GM19455 (cell line): ENCODE results near the gene SMIM13.
A peak's percentile ranks its signal among the peaks of the same experiment; 100 is the strongest.

Experiments used
- ATAC-seq: cut with Tn5 transposase; IDR thresholded peaks from one replicate; pipeline ENCODE4 v1.9.1; 2021; ENCODE audit not compliant: unreplicated experiment

Gene SMIM13

DNA sequence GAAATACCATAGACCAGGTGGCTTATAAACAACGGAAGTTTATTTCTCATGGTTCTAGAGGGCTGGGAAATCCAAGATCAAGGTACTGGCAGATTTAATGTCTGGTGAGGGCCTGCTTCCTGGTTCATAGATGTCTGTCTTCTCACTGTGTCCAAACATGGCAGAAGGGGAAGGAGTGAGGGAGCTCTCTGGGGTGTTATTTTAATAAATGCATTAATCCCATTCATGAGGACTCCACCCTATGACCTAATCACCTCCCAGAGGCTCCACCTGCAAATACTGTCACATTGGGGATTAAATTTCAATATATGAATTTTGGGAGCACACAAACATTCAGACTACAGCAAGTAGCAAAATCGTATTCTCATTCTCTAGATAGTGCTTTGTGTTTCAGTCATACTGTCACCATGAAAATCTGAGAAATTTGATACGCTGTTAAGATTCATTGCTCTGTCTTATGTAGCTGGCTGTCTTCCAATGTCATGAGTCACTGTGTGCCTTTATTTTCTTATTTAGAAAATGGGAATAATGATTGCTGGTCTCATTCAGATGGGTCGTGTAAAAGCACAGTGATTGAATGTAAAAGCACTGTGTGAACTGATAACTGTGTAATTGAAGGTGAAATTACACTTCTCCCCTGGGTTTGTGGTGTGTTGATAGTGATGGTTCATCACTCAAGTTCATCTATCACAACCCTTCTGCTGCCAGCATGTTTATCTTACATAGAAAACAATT is 26.8 kb downstream of the SMIM13 start:
- no peak for ATAC-seq

- ATAC-seq, result no peak
Observed at GRCh38 chr6:11121851-11122250, 28.2 kb downstream of the SMIM13 start.

DNA sequence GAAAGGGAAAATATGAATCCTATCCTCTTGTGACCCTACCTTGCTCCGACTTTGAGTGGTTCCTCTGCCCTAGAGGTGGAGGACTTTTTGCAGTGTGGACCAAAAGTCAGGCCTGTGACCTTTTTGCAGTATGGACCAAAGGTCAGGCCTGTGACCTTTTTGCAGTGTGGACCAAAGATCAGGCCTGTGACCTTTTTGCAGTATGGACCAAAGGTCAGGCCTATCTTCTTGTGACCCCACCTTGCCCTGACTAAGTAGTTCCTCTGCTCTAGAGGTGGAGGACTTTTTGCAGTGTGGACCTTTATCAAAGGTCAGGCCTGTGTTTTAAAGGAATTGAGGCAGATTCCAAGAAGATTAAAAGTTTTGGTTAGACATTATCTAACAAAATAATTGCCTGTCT is 28.7 kb downstream of the SMIM13 start:
- no peak for ATAC-seq

GRCh38 chr6:11123978-11124377 is 30.3 kb downstream of the SMIM13 start:
- ATAC-seq, result no peak

DNA sequence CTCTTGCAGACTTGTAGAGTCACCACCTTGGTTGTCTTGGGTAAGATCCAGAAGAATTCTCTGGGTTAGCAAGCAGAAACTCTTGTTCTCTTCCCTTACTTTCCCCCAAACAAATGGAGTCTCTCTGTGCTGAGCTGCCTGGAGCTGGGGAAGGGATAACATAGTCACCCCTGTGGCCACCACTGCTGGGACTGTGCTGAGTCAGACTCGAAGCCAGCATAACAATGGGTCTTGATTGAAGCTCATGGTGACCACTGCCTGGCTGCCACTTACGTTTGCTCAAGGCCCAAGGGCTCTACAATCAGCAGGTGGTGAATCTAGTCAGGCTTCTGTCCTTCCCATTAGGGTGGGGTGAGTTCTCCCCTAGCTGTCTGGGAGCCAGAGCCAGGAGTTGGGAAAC is 33.2 kb downstream of the SMIM13 start:
- ATAC-seq, result no peak

- ATAC-seq, result no peak
Observed at GRCh38 chr6:11128608-11129007, 35.0 kb downstream of the SMIM13 start.

DNA sequence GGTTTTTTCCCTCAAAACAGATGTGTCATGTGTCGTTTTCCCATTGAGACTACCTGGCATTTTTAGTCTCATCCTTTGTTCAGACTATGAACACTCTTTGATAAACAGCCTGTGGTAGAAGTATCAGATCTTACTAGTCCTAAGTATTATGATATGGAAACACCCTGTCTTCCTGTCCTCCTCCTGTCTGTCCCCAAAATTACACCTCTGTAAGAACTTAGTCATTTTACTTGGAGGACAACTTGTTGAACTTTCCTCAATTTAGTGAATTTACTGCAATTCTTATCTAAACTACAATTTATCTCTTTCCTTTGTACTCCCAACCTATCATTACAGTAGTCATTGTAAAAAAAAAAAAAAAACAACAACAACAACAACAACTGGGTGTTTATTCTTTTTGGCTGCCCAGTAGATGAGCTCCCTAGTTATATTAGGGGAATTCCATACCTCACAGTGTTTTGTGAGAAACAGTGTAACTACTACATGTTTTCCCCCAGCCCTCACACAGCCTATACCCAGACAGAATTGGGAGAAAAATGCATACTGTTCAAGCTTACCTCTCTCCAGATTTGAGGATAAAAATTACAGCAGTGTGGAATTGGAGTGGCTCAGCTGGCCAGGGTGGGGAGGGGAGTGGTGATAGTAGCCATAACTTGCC is 36.4 kb downstream of the SMIM13 start:
- ATAC-seq, result no peak

- no peak for ATAC-seq
Observed at GRCh38 chr6:11130605-11131004, 37.0 kb downstream of the SMIM13 start.

- no peak for ATAC-seq
Observed at GRCh38 chr6:11132194-11132888, 38.7 kb downstream of the SMIM13 start.

DNA sequence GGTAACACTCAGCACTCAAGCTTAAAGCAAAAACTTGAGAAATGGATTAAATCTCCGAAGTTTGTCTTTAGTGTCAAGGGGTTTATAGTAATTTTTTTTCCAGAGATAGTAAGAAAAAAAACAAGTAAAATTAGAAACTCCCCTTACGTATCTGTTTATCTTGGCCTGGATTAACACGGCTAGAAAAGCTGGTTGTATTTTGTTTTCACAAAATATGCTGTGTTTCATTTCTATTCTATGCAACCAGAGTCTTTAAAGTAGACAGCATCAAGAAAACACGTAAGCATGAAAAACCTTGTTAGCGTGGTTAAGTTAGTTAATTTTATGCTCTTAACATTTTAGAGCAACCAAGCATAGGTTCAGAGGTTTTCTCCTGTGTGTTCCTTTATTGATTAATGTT is 39.6 kb downstream of the SMIM13 start:
- no peak for ATAC-seq

DNA sequence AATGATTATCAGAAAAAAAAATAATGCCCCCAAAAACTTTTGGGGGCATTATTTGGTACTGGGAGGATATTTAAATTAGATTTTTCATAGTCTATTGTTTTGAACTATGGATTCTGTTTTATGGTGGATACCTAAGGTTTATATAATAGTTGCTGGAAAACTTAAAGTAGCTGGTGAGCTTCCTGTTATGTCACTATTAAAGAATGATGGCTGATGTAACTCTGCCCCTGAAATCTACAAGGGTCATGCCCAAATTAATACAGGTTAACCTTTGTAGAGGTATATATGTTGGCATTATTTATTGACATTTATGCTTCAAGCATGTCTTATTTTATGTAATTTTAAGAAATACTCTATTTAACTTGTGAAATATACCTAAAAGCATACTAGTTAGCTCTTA is 43.2 kb downstream of the SMIM13 start:
- ATAC-seq, result no peak

- ATAC-seq, result no peak
Observed at GRCh38 chr6:11139051-11139960, 45.7 kb downstream of the SMIM13 start.

DNA sequence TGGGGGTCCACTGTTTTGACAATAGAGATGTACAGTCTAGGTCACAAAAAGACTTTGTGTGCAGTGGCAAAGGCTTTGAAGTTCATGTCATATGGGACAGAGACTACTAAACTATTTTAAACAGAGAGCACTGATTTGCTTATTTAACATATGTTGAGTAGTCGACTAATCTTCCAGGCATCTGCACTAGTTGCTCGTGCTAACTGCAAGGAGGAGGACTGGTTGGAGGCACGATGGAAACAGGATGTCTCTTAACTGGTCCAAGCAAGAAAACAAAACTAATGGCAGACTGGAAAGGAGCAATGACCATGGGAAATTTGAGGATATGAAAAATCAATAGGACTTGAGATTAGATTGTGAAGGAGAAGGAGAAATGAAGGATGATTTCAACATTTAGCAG is 46.4 kb downstream of the SMIM13 start:
- ATAC-seq, result no peak

GRCh38 chr6:11141295-11141694 is 47.7 kb downstream of the SMIM13 start:
- ATAC-seq, result no peak

GRCh38 chr6:11142296-11143027 is 48.8 kb downstream of the SMIM13 start:
- no peak for ATAC-seq

DNA sequence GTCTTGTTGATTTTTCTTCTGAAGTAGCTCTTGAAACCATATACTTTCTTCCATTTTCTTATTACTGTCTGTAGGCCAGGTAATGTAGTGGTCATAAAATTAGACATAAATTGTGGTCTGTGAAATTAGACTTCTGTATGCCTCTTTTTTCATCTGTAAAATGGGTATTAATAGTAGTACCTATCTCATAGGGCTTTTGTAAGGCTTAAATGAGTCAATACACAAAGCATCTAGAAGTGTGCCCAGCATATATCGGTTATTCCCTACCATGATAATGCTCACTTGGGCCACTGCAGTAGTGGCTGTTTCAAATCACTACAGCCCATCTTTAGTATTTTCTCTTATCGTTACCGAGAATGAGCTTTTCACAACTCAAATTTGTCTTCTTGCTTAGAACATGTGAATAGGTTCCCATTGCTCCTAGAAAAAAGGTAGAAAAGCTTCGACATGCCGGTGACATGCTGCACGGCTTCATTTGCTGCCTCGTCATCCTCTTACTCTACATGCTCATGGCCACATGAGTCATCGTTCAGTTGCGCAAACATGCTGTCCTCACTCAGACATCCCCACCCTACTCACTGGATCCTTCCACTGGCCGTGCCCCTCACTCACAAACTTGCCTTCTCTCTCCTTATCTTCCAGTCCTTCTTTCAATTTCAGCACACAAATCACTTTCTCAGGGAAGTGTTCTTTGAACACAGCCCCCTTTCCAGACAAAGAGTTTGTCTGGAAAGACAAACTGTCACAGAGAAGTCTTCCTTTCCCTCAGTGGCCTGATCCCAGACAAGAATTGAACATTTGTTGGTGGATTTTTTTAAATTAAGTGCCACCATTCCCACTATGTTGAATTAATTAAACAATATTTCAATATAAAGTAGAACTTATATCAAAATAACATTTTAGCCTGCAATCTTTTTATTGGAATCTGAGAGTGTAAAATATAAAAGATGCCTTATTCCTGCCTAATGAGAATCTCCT is 50.0 kb downstream of the SMIM13 start:
- ATAC-seq, result no peak

DNA sequence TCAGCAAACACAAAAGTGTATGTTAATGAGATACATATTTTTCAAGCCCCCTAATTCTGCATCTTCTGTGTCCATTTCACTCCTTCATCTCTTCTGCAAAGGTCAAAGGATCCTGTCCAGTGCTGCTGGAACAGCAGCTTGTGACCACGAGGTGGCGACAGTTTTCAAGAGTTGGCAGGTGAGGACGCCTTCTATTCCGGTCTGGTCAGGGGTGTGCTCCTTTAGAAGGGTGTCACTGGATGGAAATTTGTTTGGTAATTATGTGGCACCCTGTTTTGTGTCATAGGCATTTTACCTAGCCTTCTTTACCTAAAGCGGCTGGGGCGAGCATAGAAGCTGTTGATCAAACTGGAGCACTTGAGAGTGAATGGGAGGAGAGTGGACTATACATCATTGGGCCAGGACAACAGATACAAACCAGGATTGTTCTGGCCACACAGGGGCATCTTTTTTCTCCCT is 50.8 kb downstream of the SMIM13 start:
- ATAC-seq, result peak; percentile 82

DNA sequence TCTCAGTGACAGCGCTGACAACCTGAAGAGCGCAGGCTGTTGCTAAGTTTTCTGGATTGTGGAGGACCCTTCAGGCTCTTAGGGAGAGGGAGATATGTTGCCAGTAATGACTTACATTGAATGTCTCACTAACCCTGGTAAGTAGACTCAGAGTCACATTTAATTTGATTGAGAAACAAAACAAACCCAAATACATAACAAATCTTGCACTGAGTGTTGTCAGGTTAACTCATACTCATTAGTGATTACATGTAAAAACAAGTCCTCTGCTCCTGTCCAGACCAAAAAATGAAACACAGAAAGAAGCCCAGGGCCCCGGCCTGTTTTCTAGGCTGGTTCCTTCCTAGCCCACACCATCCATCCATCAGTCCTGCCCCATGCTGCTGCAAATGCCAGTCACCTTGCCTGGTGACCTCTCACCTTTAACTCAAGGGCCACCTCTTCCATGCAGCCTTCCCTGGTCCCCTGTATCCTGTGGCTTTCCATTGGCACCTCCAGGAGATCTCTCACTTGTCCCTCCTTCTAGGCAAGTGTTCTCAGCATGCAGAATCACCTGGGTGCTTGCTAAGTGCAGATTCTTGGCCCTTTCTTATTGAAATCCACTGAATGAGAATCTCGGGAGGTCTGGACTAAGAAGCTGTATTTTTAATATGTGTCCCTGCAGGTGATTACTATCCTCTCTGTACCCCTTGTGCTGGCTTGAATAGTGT is 52.6 kb downstream of the SMIM13 start:
- no peak for ATAC-seq

- ATAC-seq, result no peak
Observed at GRCh38 chr6:11149551-11149950, 55.9 kb downstream of the SMIM13 start.
